CD4-positive, alpha-beta memory T cell (primary cell): ENCODE measurements around the gene FOXO3. TPM values are rescaled to one million over a fixed set of nuclear protein-coding genes. Genes with fewer than 3 reads are reported as not detected.

Experiments used
- CTCF ChIA-PET: fragments of 350-600 bp; sonication (Branson Sonifier 250); formaldehyde crosslinking; loops from one replicate; lab custom pipeline; 2021; ENCODE audit warnings: inconsistent platforms; ENCODE audit not compliant: partially characterized antibody; lab: Charles Lee
- POLR2A ChIA-PET: fragments of 350-600 bp; sonication (Branson Sonifier 250); formaldehyde crosslinking; loops from one replicate; lab custom pipeline; 2021; ENCODE audit not compliant: partially characterized antibody; lab: Charles Lee
- DNase-seq, 5 donors: peaks; one replicate each; pipeline versions ENCODE4 v3.0.0 to v3.0.0-alpha.2; 2020 to 2022; ENCODE audit warnings: mixed read lengths in 1 of 5
- H3K27ac ChIP-seq: one replicate; pipeline ENCODE4 v1.7.0; 2013; ENCODE audit warnings: low read depth, low read length
- H3K27me3 ChIP-seq: 2 replicates; pipeline ENCODE4 v1.7.0; 2013; ENCODE audit warnings: mild to moderate bottlenecking, low read length, moderate library complexity; ENCODE audit not compliant: insufficient read depth
- H3K36me3 ChIP-seq: 2 replicates; pipeline ENCODE4 v1.7.0; 2013; ENCODE audit warnings: mild to moderate bottlenecking, low read length, moderate library complexity; ENCODE audit not compliant: insufficient read depth
- H3K4me1 ChIP-seq: 2 replicates; pipeline ENCODE4 v1.7.0; 2013; ENCODE audit warnings: mild to moderate bottlenecking, low read length, moderate library complexity; ENCODE audit not compliant: insufficient read depth
- H3K4me3 ChIP-seq, 2 donors: one replicate each; pipeline ENCODE4 v1.7.0; 2013; ENCODE audit warnings: low read length in 2 of 2, mild to moderate bottlenecking in 1 of 2
- H3K9me3 ChIP-seq, 2 donors: one replicate each; pipeline ENCODE4 v1.7.0; 2013; ENCODE audit warnings: low read length in 2 of 2, control low read depth in 1 of 2; ENCODE audit not compliant: control insufficient read depth in 1 of 2
- H3K27ac Mint-ChIP-seq, 7 donors: one replicate each; pipeline ENCODE4 v1.8.0; 2020 to 2021; ENCODE audit warnings: mixed read lengths in 7 of 7, mild to moderate bottlenecking in 6 of 7, inconsistent platforms in 3 of 7, moderate library complexity in 3 of 7
- H3K27me3 Mint-ChIP-seq, 2 donors: one replicate each; pipeline ENCODE4 v1.8.0; 2020 to 2021; ENCODE audit warnings: mixed read lengths in 2 of 2
- H3K36me3 Mint-ChIP-seq, 2 donors: one replicate each; pipeline ENCODE4 v1.8.0; 2020 to 2021; ENCODE audit warnings: mixed read lengths in 2 of 2, inconsistent platforms in 1 of 2, mild to moderate bottlenecking in 1 of 2
- H3K4me1 Mint-ChIP-seq, 4 donors: one replicate each; pipeline ENCODE4 v1.8.0; 2020 to 2021; ENCODE audit warnings: mixed read lengths in 4 of 4, mild to moderate bottlenecking in 1 of 4
- H3K4me3 Mint-ChIP-seq, 8 donors: one replicate each; pipeline ENCODE4 v1.8.0; 2020 to 2021; ENCODE audit warnings: mixed read lengths in 8 of 8, mild to moderate bottlenecking in 7 of 8, moderate library complexity in 6 of 8, inconsistent platforms in 3 of 8
- H3K9me3 Mint-ChIP-seq, 8 donors: one replicate each; pipeline ENCODE4 v1.8.0; 2020 to 2021; ENCODE audit warnings: mixed read lengths in 8 of 8, mild to moderate bottlenecking in 5 of 8, inconsistent platforms in 3 of 8, moderate library complexity in 1 of 8
- intact Hi-C: fragments of 100-400 bp; cut with micrococcal nuclease; formaldehyde crosslinking; loops from one replicate; pipeline ENCODE4 v1.15.1; 2023
- polyA plus RNA-seq, 2 donors: library from polyadenylated mRNA; unstranded; fragments of 300-500 nt; fragmentation: Illumina TruSeq; gene quantifications; one replicate each; pipeline ENCODE4 v1.2.3, GENCODE V29; 2021
- total RNA-seq, 2 experiments: library from RNA; stranded (reverse); gene quantifications; one replicate each; pipeline ENCODE4 v1.2.3, GENCODE V29; 2021

FOXO3 gene
- total and polyA plus RNA-seq, 4 experiments from 2014 or later, result 18.3 to 27.0 (median 25.0) TPM

DNA sequence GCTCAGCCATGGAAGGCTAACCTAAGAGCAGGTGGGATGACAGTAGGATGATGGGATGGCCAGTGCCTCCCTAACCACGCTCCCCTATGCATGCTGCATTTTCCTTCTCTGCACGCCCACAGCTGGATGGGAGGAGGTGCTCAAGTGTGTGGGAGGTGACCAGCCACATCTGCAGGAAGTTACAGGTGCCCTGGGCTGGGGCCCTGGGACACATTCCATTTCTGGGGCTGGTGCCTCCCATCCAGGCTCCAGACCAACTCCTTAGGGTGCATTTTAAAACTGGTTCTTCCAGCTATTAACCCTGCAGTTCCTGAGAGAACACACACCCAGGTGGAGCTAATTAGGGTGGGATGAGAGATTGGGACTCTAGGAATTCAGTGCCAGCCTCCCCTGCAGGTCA is 152.2 kb downstream of the FOXO3 start:
- no peak for DNase-seq
- ChIA-PET POLR2A (no interaction called here), CTCF (no interaction called here)
- H3K9me3 ChIP-seq, result no peaks in the 10 kb centered on the region
- H3K36me3 ChIP-seq, result no peaks in the 10 kb centered on the region
- no peaks in the 10 kb centered on the region for H3K36me3 Mint-ChIP-seq
- peaks cover 3 to 33% (median 22%) of the 10 kb centered on the region in 4 donors for H3K4me1 Mint-ChIP-seq
- peaks cover 0 to 2% (median 0%) of the 10 kb centered on the region in 8 donors for H3K9me3 Mint-ChIP-seq
- peaks cover 21% of the 10 kb centered on the region for H3K4me1 ChIP-seq
- H3K27me3 ChIP-seq, result no peaks in the 10 kb centered on the region
- no peak overlapping the region for H3K27ac Mint-ChIP-seq
- no peak overlapping the region for H3K4me3 ChIP-seq
- intact Hi-C loops, result no loop called here
- no peak overlapping the region for H3K4me3 Mint-ChIP-seq
- H3K27ac ChIP-seq, result no peak overlapping the region
- H3K27me3 Mint-ChIP-seq, result peaks cover 0 to 1% of the 10 kb centered on the region in 2 donors

DNA sequence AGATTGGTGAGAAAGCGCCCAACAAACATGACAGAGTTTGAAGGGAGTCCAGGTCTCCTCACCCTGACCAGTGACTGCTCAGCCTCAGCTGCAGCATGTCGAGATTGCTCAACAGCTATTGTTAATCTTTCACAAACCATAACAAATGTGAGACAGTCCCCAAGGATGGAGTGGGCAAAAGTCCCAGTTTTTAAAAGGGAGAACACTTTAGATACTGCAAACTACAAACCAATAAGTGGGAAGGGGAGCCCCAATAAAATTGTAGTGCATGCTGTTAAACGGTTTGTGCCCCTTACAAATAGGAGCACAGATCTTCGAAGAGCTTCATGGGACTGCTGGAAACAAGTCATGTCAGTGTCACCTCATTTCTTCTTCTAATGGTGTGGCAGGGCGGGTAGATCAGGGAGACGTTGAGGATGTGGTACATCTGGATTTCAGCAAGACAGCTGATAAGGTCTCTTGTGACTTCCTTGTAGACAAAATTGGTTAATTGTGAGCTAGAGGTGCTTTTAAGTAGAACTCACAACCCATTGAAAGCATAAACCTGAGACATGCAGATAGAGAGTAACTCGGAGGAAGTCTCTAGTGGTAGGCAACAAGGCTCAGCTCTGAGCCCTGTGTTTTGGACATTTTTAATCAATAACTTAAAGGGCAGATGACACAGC is 153.5 kb downstream of the FOXO3 start:
- H3K9me3 Mint-ChIP-seq, result peaks cover 0 to 2% (median 0%) of the 10 kb centered on the region in 8 donors
- Histone ChIP-seq H3K27ac (no peak overlapping the region), H3K36me3 (no peaks in the 10 kb centered on the region), H3K4me3 (no peak overlapping the region), H3K4me1 (peaks cover 21% of the 10 kb centered on the region), H3K27me3 (no peaks in the 10 kb centered on the region), H3K9me3 (no peaks in the 10 kb centered on the region)
- H3K36me3 Mint-ChIP-seq, result no peaks in the 10 kb centered on the region
- peak overlapping the region in 4 of 7 donors; percentile 2 to 80 (median 38) for H3K27ac Mint-ChIP-seq
- intact Hi-C loops, result no loop called here
- POLR2A ChIA-PET, result no interaction called here
- DNase-seq, result peak in 4 of 5 donors; percentile 13 to 26 (median 26)
- CTCF ChIA-PET, result interaction anchor here (1.3 kb wide), 1 partner anchor 188 kb away, joined by 3 read pairs; no protein-coding TSS in a partner anchor
- peak overlapping the region in 4 of 8 donors; percentile 2 to 58 (median 22) for H3K4me3 Mint-ChIP-seq
- H3K4me1 Mint-ChIP-seq, result peaks cover 3 to 33% (median 22%) of the 10 kb centered on the region in 4 donors
- H3K27me3 Mint-ChIP-seq, result peaks cover 0 to 3% of the 10 kb centered on the region in 2 donors

DNA sequence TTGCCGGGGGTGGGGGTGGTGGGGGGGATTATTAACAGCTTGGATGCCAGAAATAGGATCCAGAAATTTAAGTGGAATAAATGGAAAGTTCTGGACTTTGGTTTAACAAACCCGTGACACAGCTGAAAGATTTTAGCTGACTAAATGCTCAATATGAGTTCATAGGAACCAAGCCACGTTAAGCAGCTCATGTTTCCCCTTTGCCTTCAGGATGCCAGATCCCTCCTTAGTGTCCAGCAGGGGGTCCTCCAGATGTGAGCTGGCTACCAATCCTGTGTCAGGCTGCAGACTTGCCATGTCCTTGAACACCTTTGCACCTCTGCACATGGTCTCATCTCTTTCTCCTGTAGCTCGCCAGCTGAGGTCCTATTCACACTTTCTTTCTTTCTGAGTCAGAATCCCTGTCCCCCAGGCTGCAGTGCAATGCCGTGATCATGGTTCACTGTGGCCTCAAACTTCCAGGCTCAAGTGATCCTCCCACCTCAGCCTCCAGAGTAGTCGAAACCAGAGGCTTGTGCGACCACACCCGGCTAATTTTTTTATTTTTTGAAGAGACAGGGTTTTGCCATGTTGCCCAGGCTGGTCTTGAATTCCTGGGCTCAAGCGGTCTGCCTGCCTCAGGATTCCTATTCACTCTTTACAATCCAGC is 154.2 kb downstream of the FOXO3 start:
- Histone ChIP-seq H3K4me3 (no peak overlapping the region), H3K27me3 (no peaks in the 10 kb centered on the region), H3K36me3 (no peaks in the 10 kb centered on the region), H3K4me1 (peaks cover 21% of the 10 kb centered on the region), H3K9me3 (no peaks in the 10 kb centered on the region), H3K27ac (no peak overlapping the region)
- peaks cover 3 to 33% (median 22%) of the 10 kb centered on the region in 4 donors for H3K4me1 Mint-ChIP-seq
- H3K27me3 Mint-ChIP-seq, result peaks cover 0 to 4% of the 10 kb centered on the region in 2 donors
- POLR2A ChIA-PET, result no interaction called here
- peaks cover 0 to 2% (median 0%) of the 10 kb centered on the region in 8 donors for H3K9me3 Mint-ChIP-seq
- peak overlapping the region in 3 of 7 donors; percentile 23 to 61 (median 24) for H3K27ac Mint-ChIP-seq
- H3K36me3 Mint-ChIP-seq, result no peaks in the 10 kb centered on the region
- intact Hi-C loops, result no loop called here
- DNase-seq, result peak in 1 of 5 donors; percentile 3
- CTCF ChIA-PET, result interaction anchor here (1.3 kb wide), 1 partner anchor 188 kb away, joined by 3 read pairs; no protein-coding TSS in a partner anchor
- peak overlapping the region in 2 of 8 donors; percentile 2 to 40 for H3K4me3 Mint-ChIP-seq

DNA sequence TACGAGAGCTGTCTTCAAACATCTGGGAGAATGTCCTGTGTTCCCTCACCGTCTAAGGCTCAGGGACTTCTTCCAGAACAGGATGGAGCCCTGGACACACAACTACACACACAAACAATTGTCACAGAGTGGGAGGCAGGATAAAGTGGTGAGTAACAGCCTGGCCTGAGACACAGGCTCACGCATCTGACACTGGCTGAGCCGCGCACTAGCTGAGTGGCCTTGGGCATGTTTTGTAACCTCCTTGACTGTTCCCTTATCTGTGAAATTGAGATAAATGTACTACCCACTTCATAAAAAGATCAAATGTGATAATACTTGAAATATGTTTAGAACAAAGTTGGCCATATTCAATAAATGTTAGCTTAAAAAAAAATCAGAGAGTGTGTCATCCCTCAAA is 155.1 kb downstream of the FOXO3 start:
- peaks cover 0 to 2% (median 0%) of the 10 kb centered on the region in 8 donors for H3K9me3 Mint-ChIP-seq

DNA sequence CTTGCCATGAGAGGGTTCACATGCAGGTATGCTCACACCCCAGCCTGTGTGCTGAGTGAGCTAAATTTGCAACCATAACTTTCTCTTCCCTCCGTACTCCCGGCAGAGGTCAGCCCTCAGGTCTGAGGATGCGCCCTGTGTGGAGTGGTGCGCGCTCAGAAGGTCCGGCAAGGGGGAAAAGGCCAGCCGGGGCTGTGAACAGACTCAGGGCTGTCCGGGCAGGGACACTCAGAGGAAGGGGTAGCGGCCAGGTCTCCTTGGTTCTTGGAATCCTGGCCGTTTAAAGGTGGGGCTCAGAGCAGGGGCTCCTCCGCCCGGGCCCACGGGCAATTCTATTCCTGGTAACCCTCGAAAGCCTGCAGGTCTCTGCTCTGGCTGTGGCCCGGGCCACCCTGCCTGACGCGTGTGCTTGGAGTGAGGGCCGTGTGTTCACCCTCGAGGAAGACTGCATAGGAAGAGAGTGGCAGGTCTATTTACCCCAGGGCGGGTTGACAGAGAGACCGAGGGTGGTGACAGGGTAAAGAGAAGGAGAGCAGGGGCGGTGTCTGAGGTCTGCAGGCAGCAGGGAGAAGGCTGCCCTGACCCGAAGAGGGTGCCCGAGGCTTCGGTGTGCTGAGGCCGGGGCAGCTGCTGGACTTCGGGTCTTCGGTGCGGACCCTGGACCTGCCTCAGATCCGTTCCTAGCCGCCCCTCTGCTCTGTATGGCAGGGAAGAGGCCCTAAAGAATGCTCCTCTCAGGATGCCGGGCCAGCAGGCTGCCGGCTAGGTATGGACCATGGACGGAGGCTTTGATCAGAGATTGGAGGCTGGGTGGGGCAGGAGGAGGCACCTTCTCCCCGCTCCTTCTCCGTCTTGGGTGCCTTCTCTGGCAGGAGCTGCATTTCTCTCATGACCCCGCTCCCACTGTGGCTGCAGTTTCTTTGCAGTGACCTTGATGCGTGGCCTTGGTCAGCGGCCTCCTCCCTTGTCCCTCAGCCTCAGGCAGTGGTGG is 156.4 kb downstream of the FOXO3 start:
- H3K27me3 ChIP-seq, result no peaks in the 10 kb centered on the region
- H3K4me1 ChIP-seq, result peaks cover 21% of the 10 kb centered on the region
- no peak overlapping the region for H3K27ac Mint-ChIP-seq
- H3K27me3 Mint-ChIP-seq, result peaks cover 0 to 4% of the 10 kb centered on the region in 2 donors
- ChIA-PET POLR2A (no interaction called here), CTCF (no interaction called here)
- H3K27ac ChIP-seq, result no peak overlapping the region
- intact Hi-C loops, result no loop called here
- H3K4me1 Mint-ChIP-seq, result peaks cover 3 to 33% (median 27%) of the 10 kb centered on the region in 4 donors
- no peak for DNase-seq
- H3K36me3 ChIP-seq, result no peaks in the 10 kb centered on the region
- H3K36me3 Mint-ChIP-seq, result no peaks in the 10 kb centered on the region
- H3K4me3 ChIP-seq, result no peak overlapping the region
- no peak overlapping the region for H3K4me3 Mint-ChIP-seq
- H3K9me3 ChIP-seq, result no peaks in the 10 kb centered on the region
- peaks cover 0 to 2% (median 0%) of the 10 kb centered on the region in 8 donors for H3K9me3 Mint-ChIP-seq

More for the DNA sequence above, 155.1 kb downstream of the FOXO3 start:
- Histone ChIP-seq H3K4me1 (peaks cover 21% of the 10 kb centered on the region), H3K27me3 (no peaks in the 10 kb centered on the region), H3K9me3 (no peaks in the 10 kb centered on the region), H3K36me3 (no peaks in the 10 kb centered on the region), H3K4me3 (no peak overlapping the region), H3K27ac (no peak overlapping the region)
- CTCF ChIA-PET, result no interaction called here
- no peaks in the 10 kb centered on the region for H3K36me3 Mint-ChIP-seq
- H3K27ac Mint-ChIP-seq, result no peak overlapping the region
- POLR2A ChIA-PET, result no interaction called here
- H3K4me3 Mint-ChIP-seq, result no peak overlapping the region
- peaks cover 0 to 4% of the 10 kb centered on the region in 2 donors for H3K27me3 Mint-ChIP-seq
- intact Hi-C loops, result no loop called here
- peaks cover 3 to 33% (median 23%) of the 10 kb centered on the region in 4 donors for H3K4me1 Mint-ChIP-seq
- DNase-seq, result no peak

DNA sequence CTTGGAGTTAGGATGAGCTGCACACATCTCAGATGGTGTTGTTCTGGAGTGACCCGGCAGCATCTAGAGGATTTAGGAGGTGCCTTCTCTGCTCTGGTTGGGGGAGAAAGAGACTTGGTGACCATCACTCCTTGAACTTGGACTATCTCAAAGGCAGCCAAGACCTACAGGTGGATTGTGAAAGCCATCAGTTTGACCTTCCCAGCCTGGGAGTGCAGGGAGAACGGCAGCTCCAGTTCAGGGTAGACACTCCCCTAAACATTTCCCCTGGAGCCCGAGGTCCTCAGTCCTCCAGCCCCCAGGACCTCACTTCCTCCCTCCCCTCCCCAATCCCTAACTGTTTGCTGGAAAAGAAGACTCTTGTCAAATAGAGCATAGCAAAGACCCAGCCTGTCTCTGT is 158.8 kb downstream of the FOXO3 start:
- H3K9me3 Mint-ChIP-seq, result peaks cover 0 to 14% (median 11%) of the 10 kb centered on the region in 8 donors
- peaks cover 3 to 6% of the 10 kb centered on the region in 2 donors for H3K36me3 Mint-ChIP-seq
- no peak overlapping the region for H3K4me3 Mint-ChIP-seq
- H3K9me3 ChIP-seq, result no peaks in the 10 kb centered on the region
- H3K27me3 Mint-ChIP-seq, result peaks cover 0 to 4% of the 10 kb centered on the region in 2 donors
- intact Hi-C loops, result no loop called here
- peaks cover 11% of the 10 kb centered on the region for H3K4me1 ChIP-seq
- no peaks in the 10 kb centered on the region for H3K36me3 ChIP-seq
- no peaks in the 10 kb centered on the region for H3K27me3 ChIP-seq
- ChIA-PET CTCF (no interaction called here), POLR2A (no interaction called here)
- no peak overlapping the region for H3K4me3 ChIP-seq
- no peak overlapping the region for H3K27ac Mint-ChIP-seq
- H3K27ac ChIP-seq, result no peak overlapping the region
- DNase-seq, result no peak
- peaks cover under 1 to 20% (median 16%) of the 10 kb centered on the region in 4 donors for H3K4me1 Mint-ChIP-seq
